K562 (cell line): ENCODE results near the gene PDLIM4. TPM values are rescaled to one million over a fixed set of nuclear protein-coding genes. Genes with fewer than 3 reads are reported as not detected.

ENCODE experiments used
- ARID1B ChIP-seq: fragments of 450-650 bp; IDR thresholded peaks from 2 replicates; pipeline ENCODE4 v1.6.1; 2016; ENCODE audit warnings: antibody characterized with exemption, mild to moderate bottlenecking, inconsistent platforms
- HMG20B ChIP-seq: fragments of 250-450 bp; sonication (Bioruptor Pico); IDR thresholded peaks from 2 replicates; pipeline ENCODE4 v1.5.0; 2021; ENCODE audit warnings: mild to moderate bottlenecking
- HNRNPL ChIP-seq: fragments of 200-400 bp; formaldehyde crosslinking; IDR thresholded peaks from 2 replicates; pipeline ENCODE4 v1.6.1; 2017; ENCODE audit warnings: low read depth, mild to moderate bottlenecking, low read length
- NR0B1 ChIP-seq: fragments of 450-650 bp; IDR thresholded peaks from one replicate; pipeline ENCODE4 v1.6.1; 2018; ENCODE audit warnings: mild to moderate bottlenecking, moderate library complexity; ENCODE audit not compliant: partially characterized antibody
- RBM22 ChIP-seq: fragments of 200-400 bp; formaldehyde crosslinking; IDR thresholded peaks from 2 replicates; pipeline ENCODE4 v1.6.1; 2018; ENCODE audit warnings: low read length, low read depth; ENCODE audit not compliant: poor library complexity, severe bottlenecking
- RBM39 ChIP-seq: fragments of 200-400 bp; formaldehyde crosslinking; optimal IDR thresholded peaks from 2 replicates; pipeline ENCODE3; 2018; ENCODE audit warnings: low read depth, low read length
- SMARCC2 ChIP-seq: fragments of 450-650 bp; IDR thresholded peaks from 2 replicates; pipeline ENCODE4 v1.6.1; 2017; ENCODE audit warnings: antibody characterized with exemption, moderate library complexity, mild to moderate bottlenecking, low read depth
- polyA plus RNA-seq, 8 experiments: library from polyadenylated mRNA; depleted of rRNA in 4 of 8; stranded (reverse) in 5 of 8; unstranded in 3 of 8; fragments of >200 nt; fragmentation: Nextera tagmentation in 2 of 8; fragmentation: Illumina TruSeq in 1 of 8; extraction: Ambion mirVana in 2 of 8; extraction: Trizol in 1 of 8; gene quantifications; 2 replicates each; pipeline versions ENCODE4 v1.2.1 to v1.2.3, GENCODE V29; 2011 to 2014; ENCODE audit warnings: inconsistent platforms in 1 of 8, missing spikeins in 1 of 8
- total RNA-seq, 7 experiments: library from RNA; depleted of rRNA in 6 of 7; stranded (reverse); fragments of >200 nt in 6 of 7; fragmentation: Illumina TruSeq in 2 of 7; extraction: Trizol in 2 of 7; gene quantifications; 2 replicates each; pipeline versions ENCODE4 v1.2.1 to v1.2.3, GENCODE V29; 2011 to 2021; ENCODE audit warnings: low replicate concordance in 1 of 7
- TF ChIP-seq, protein P1 (sequence below): fragments of 250-450 bp; sonication (Bioruptor Pico); IDR thresholded peaks from 2 replicates; pipeline ENCODE4 v1.4.0; 2020; ENCODE audit warnings: mild to moderate bottlenecking, moderate library complexity
- TF ChIP-seq, protein P2 (sequence below): sonication (generic); formaldehyde crosslinking; IDR thresholded peaks from 2 replicates; pipeline ENCODE4 v1.8.1; 2023; ENCODE audit warnings: mild to moderate bottlenecking, missing genetic modification reagents

PDLIM4 gene
- total and polyA plus RNA-seq, 9 of the 15 experiments (the other 6 are each of a cell fraction or from before 2014, with no cell fraction given), result 0.28 to 32.8 (median 13.1) TPM

DNA sequence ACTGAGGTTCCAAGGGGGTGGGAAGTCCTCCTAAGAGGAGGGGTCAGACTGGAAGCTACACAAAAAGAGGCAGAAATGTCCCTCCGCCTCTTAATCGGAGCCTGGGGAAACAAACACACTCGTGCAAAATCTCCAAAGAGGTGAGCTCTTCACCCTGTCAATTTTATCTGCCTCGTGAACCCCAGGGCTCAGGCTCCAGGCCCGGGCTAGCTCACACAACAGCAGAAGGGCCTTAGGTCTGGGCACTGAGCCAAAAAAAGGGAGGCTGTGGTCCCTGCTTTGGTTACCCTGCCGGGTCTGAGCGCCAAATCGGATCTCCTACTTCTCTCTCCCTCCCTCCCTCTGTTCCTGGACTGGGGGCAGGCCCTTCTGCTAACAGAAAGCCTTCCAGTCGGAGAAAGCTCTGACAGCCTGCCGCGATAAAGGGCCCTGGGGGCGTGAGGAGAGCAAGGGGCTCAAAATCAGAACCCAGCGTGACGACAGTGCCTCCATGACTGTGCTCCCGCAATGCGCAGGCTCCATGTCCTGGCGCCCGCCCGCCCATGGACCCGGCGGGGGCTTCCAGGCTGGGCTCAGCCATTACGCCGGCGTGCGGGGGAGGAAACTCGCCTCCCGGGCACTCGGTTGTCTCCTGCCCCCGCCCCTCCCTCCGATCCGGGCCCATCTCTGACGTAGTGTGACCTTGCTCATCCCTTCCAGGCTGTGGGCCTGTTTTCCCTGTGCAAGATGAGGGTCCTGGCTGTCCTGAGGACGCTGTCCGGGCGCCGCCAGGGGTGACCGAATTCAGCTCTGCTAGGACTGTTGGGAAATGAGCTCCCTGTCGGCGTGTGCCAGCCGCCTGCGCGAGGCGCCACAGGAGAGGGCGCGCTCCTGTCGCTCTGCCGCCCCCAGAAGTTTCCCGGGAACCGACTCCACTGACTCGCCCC, 35.8 kb downstream of the PDLIM4 start (continued):
- TF ChIP-seq, protein P1, sequence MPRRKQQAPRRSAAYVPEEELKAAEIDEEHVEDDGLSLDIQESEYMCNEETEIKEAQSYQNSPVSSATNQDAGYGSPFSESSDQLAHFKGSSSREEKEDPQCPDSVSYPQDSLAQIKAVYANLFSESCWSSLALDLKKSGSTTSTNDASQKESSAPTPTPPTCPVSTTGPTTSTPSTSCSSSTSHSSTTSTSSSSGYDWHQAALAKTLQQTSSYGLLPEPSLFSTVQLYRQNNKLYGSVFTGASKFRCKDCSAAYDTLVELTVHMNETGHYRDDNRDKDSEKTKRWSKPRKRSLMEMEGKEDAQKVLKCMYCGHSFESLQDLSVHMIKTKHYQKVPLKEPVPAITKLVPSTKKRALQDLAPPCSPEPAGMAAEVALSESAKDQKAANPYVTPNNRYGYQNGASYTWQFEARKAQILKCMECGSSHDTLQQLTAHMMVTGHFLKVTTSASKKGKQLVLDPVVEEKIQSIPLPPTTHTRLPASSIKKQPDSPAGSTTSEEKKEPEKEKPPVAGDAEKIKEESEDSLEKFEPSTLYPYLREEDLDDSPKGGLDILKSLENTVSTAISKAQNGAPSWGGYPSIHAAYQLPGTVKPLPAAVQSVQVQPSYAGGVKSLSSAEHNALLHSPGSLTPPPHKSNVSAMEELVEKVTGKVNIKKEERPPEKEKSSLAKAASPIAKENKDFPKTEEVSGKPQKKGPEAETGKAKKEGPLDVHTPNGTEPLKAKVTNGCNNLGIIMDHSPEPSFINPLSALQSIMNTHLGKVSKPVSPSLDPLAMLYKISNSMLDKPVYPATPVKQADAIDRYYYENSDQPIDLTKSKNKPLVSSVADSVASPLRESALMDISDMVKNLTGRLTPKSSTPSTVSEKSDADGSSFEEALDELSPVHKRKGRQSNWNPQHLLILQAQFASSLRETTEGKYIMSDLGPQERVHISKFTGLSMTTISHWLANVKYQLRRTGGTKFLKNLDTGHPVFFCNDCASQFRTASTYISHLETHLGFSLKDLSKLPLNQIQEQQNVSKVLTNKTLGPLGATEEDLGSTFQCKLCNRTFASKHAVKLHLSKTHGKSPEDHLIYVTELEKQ (CRISPR knock-in tag), result no peak; the same call in 1 of the 2 replicates
- TF ChIP-seq NR0B1, result no peak
- TF ChIP-seq RBM39, result no peak
- peak; percentile 67 for TF ChIP-seq RBM22
- peak; percentile 63; the same call in 1 of the 2 replicates for TF ChIP-seq ARID1B
- TF ChIP-seq HMG20B, result no peak
- peak; percentile 80; the same call in 1 of the 2 replicates for TF ChIP-seq HNRNPL
- 0 out of 2 replicates have a peak, but pooled peaks have one; percentile 18 for TF ChIP-seq SMARCC2
- TF ChIP-seq, protein P2, sequence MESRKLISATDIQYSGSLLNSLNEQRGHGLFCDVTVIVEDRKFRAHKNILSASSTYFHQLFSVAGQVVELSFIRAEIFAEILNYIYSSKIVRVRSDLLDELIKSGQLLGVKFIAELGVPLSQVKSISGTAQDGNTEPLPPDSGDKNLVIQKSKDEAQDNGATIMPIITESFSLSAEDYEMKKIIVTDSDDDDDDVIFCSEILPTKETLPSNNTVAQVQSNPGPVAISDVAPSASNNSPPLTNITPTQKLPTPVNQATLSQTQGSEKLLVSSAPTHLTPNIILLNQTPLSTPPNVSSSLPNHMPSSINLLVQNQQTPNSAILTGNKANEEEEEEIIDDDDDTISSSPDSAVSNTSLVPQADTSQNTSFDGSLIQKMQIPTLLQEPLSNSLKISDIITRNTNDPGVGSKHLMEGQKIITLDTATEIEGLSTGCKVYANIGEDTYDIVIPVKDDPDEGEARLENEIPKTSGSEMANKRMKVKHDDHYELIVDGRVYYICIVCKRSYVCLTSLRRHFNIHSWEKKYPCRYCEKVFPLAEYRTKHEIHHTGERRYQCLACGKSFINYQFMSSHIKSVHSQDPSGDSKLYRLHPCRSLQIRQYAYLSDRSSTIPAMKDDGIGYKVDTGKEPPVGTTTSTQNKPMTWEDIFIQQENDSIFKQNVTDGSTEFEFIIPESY (CRISPR knock-in tag), result 0 out of 2 replicates have a peak, but pooled peaks have one; percentile 72
